A673 (cell line): Measurements from ENCODE around the gene MAT2A.

Source experiments
- EZH2 ChIP-seq: fragments of 200-600 bp; sonication (generic); IDR thresholded peaks from 2 replicates; pipeline ENCODE4 v1.6.1; 2017; ENCODE audit warnings: borderline replicate concordance, low read depth, mild to moderate bottlenecking, mixed read lengths, antibody characterized with exemption, low read length; ENCODE audit not compliant: poor library complexity, severe bottlenecking
- TF ChIP-seq, protein P1 (sequence below): fragments of 300-800, 200-600 bp; sonication (generic); conservative IDR thresholded peaks from 2 replicates; pipeline ENCODE4 v1.5.1; 2017; ENCODE audit warnings: low read depth, mild to moderate bottlenecking, antibody characterized with exemption, low read length, moderate library complexity, mixed read lengths

DNA sequence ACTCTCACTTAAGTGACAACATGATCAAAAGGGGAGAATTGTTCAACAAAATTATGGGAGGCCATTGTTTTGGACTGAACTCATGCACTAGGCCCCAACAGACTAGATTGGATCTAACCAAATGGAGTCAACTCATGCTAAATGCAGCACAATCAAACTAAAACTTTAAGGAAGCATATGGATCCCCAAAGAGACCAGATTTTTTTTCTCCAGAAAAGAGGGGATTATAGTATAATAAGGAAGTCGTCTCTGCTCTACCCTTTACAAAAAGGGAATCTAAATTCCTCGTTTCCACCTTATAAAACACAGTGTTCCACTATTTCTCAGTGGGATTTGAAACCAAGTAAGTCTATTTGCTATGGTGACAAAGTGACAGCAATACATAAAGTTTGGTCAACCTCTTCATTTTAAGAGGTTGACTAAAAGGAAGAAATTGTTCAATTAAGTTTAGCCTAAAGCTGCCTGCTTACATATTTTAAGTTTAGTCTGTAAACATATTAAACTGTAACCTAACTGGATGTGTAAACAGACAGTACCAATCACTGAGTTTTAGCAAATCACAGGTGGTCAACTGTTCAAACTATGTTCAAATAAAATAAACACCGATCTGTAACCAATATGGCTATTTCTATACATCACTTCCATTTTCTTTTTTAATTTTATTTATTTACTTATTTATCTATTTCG lies 40.9 kb upstream of the MAT2A start:
- TF ChIP-seq, protein P1, sequence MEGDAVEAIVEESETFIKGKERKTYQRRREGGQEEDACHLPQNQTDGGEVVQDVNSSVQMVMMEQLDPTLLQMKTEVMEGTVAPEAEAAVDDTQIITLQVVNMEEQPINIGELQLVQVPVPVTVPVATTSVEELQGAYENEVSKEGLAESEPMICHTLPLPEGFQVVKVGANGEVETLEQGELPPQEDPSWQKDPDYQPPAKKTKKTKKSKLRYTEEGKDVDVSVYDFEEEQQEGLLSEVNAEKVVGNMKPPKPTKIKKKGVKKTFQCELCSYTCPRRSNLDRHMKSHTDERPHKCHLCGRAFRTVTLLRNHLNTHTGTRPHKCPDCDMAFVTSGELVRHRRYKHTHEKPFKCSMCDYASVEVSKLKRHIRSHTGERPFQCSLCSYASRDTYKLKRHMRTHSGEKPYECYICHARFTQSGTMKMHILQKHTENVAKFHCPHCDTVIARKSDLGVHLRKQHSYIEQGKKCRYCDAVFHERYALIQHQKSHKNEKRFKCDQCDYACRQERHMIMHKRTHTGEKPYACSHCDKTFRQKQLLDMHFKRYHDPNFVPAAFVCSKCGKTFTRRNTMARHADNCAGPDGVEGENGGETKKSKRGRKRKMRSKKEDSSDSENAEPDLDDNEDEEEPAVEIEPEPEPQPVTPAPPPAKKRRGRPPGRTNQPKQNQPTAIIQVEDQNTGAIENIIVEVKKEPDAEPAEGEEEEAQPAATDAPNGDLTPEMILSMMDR: no peak
- no peak for TF ChIP-seq EZH2
